ENCODE data around the gene RAPGEF2. TPM values are rescaled to one million over a fixed set of nuclear protein-coding genes. Genes with fewer than 3 reads are reported as not detected.

The RAPGEF2 gene
- total and polyA plus RNA-seq, 9 of the 15 experiments (the other 6 are each of a cell fraction or from before 2014, with no cell fraction given), result 3.1 to 32.6 (median 23.1) TPM

- POLR2A ChIA-PET, result interaction anchor here (0.6 kb wide), 1 partner anchor 175 kb away, joined by 3 read pairs; no protein-coding TSS in a partner anchor
- CTCF ChIA-PET (ENCODE audit: low intra/inter-chr PET ratio), result no interaction called here
- 87% methylated on average over 5 of the region's 5 CpGs for WGBS (ENCODE audit: insufficient coverage, low coverage, missing lambda C conversion rate)
- Histone ChIP-seq H3K4me3 (no peak overlapping the region), H3K9me3 (replicated peaks; ENCODE audit: control insufficient read depth, insufficient read depth, low read depth, low read length) (no peaks in the 10 kb centered on the region), H3K27ac (ENCODE audit: extremely low read depth, low read depth, low read length) (no peak overlapping the region), H3K27me3 (ENCODE audit: control insufficient read depth in 2 of 2, insufficient read depth in 2 of 2, low read length in 2 of 2) (no peaks in the 10 kb centered on the region), H3K36me3 (ENCODE audit: control insufficient read depth, insufficient read depth, low read length) (peaks cover 11% of the 10 kb centered on the region; the same call in 2 of the 3 replicates), H3K4me1 (replicated peaks in 1 of 2; ENCODE audit: control insufficient read depth in 2 of 2, insufficient read depth in 2 of 2, low read length in 2 of 2) (no peaks in the 10 kb centered on the region), H3K79me2 (ENCODE audit: control insufficient read depth, insufficient read depth, low read length) (no peaks in the 10 kb centered on the region), H2AFZ (ENCODE audit: low read depth, low read length) (no peak overlapping the region), H3K9me1 (ENCODE audit: control insufficient read depth, insufficient read depth, low read length) (no peaks in the 10 kb centered on the region), H4K20me1 (replicated peaks; ENCODE audit: control insufficient read depth, insufficient read depth, low read length) (no peaks in the 10 kb centered on the region), H3K4me2 (ENCODE audit: insufficient read depth, low read length) (no peak overlapping the region), H3K9ac (ENCODE audit: insufficient read depth in 1 of 2, low read depth in 2 of 2, low read length in 2 of 2) (no peak overlapping the region)
- intact Hi-C loops (cut with micrococcal nuclease), result no loop called here
- ATAC-seq (no peak), DNase-seq (ENCODE audit: extremely low read depth in 1 of 4, low spot score in 3 of 4) (no peak), FAIRE-seq (no peak)
- in situ Hi-C loops (cut with MboI), result no loop called here
- BruUV-seq (replicated peaks), result no TSS peak
- TF ChIP-seq TOE1 (IDR thresholded peaks at IDR 0.05; ENCODE audit: borderline replicate concordance), result no peak
- no peak for TF ChIP-seq TOE1 (CRISPR knock-in tag; IDR thresholded peaks at IDR 0.05; ENCODE audit: borderline replicate concordance, low read depth)
Measured at GRCh38 chr4:159317203-159317602, 214.3 kb downstream of the RAPGEF2 start.

DNA sequence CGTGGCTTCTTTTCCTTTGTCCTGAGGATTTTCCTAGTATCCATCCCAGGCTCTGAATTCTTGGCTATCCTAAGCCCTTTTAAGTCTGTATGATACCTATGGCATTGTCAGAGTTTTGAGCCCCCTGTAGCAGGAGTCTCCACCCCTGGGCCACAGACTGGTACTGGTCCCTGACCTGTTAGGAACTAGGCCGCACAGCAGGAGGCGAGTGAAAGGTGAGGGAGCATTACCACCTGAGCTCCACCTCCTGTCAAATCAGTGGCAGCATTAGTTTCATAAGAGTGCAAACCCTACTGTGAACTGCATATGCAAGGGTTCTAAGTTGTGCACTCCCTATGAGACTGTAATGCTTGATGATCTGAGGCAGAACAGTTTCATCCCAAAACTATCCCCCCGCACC lies 216.1 kb downstream of the RAPGEF2 start:
- POLR2A ChIA-PET, result no interaction called here
- H4K20me1 ChIP-seq (replicated peaks; ENCODE audit: control insufficient read depth, insufficient read depth, low read length), result no peaks in the 10 kb centered on the region
- H3K79me2 ChIP-seq (ENCODE audit: control insufficient read depth, insufficient read depth, low read length), result no peaks in the 10 kb centered on the region
- H3K4me2 ChIP-seq (ENCODE audit: insufficient read depth, low read length), result no peak overlapping the region
- H3K27me3 ChIP-seq (ENCODE audit: control insufficient read depth in 2 of 2, insufficient read depth in 2 of 2, low read length in 2 of 2), result no peaks in the 10 kb centered on the region
- H3K27ac ChIP-seq (ENCODE audit: extremely low read depth, low read depth, low read length), result no peak overlapping the region
- no TSS peak for BruUV-seq (replicated peaks)
- no peaks in the 10 kb centered on the region for H3K9me1 ChIP-seq (ENCODE audit: control insufficient read depth, insufficient read depth, low read length)
- ATAC-seq (no peak), FAIRE-seq (no peak), DNase-seq (ENCODE audit: extremely low read depth in 1 of 4, low spot score in 3 of 4) (no peak)
- H2AFZ ChIP-seq (ENCODE audit: low read depth, low read length), result no peak overlapping the region
- in situ Hi-C loops (cut with MboI), result no loop called here
- H3K4me1 ChIP-seq (replicated peaks in 1 of 2; ENCODE audit: control insufficient read depth in 2 of 2, insufficient read depth in 2 of 2, low read length in 2 of 2), result no peaks in the 10 kb centered on the region
- H3K4me3 ChIP-seq, result no peak overlapping the region
- no peak overlapping the region for H3K9ac ChIP-seq (ENCODE audit: insufficient read depth in 1 of 2, low read depth in 2 of 2, low read length in 2 of 2)
- H3K36me3 ChIP-seq (ENCODE audit: control insufficient read depth, insufficient read depth, low read length), result peaks cover 15% of the 10 kb centered on the region; the same call in 2 of the 3 replicates
- H3K9me3 ChIP-seq (replicated peaks; ENCODE audit: control insufficient read depth, insufficient read depth, low read depth, low read length), result no peaks in the 10 kb centered on the region
- CTCF ChIA-PET (ENCODE audit: low intra/inter-chr PET ratio), result no interaction called here
- intact Hi-C loops (cut with micrococcal nuclease), result no loop called here
- WGBS (ENCODE audit: insufficient coverage, low coverage, missing lambda C conversion rate), result 86% methylated on average over 4 of the region's 4 CpGs
- TF ChIP-seq, protein P1, sequence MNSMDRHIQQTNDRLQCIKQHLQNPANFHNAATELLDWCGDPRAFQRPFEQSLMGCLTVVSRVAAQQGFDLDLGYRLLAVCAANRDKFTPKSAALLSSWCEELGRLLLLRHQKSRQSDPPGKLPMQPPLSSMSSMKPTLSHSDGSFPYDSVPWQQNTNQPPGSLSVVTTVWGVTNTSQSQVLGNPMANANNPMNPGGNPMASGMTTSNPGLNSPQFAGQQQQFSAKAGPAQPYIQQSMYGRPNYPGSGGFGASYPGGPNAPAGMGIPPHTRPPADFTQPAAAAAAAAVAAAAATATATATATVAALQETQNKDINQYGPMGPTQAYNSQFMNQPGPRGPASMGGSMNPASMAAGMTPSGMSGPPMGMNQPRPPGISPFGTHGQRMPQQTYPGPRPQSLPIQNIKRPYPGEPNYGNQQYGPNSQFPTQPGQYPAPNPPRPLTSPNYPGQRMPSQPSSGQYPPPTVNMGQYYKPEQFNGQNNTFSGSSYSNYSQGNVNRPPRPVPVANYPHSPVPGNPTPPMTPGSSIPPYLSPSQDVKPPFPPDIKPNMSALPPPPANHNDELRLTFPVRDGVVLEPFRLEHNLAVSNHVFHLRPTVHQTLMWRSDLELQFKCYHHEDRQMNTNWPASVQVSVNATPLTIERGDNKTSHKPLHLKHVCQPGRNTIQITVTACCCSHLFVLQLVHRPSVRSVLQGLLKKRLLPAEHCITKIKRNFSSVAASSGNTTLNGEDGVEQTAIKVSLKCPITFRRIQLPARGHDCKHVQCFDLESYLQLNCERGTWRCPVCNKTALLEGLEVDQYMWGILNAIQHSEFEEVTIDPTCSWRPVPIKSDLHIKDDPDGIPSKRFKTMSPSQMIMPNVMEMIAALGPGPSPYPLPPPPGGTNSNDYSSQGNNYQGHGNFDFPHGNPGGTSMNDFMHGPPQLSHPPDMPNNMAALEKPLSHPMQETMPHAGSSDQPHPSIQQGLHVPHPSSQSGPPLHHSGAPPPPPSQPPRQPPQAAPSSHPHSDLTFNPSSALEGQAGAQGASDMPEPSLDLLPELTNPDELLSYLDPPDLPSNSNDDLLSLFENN (IDR thresholded peaks at IDR 0.05; ENCODE audit: low read depth in 2 of 2, low read length in 2 of 2), result no peak
- TF ChIP-seq FOXO4 (CRISPR knock-in tag; IDR thresholded peaks at IDR 0.05) (no peak), C11orf30 (IDR thresholded peaks at IDR 0.05; ENCODE audit: low read depth) (no peak), ZNF175 (CRISPR knock-in tag; IDR thresholded peaks at IDR 0.05; ENCODE audit: low read depth) (no peak), PHF20 (IDR thresholded peaks at IDR 0.05; ENCODE audit: partially characterized antibody) (no peak), RFX7 (CRISPR knock-in tag; IDR thresholded peaks at IDR 0.05) (no peak), ZNF263 (CRISPR knock-in tag; IDR thresholded peaks at IDR 0.05; ENCODE audit: borderline replicate concordance) (no peak), POLR2H (tag; IDR thresholded peaks at IDR 0.05; ENCODE audit: low read depth) (no peak), CHCHD3 (CRISPR knock-in tag; IDR thresholded peaks at IDR 0.05) (no peak), MED1 (CRISPR knock-in tag; IDR thresholded peaks at IDR 0.05; ENCODE audit: borderline replicate concordance) (no peak)
